ENCODE data around the gene C10orf143. TPM values are rescaled to one million over a fixed set of nuclear protein-coding genes. Genes with fewer than 3 reads are reported as not detected.

Gene C10orf143
- total RNA-seq, 1 donor from 2014 or later, result 11.6 TPM

- DNase-seq (ENCODE audit: low spot score), result no peak
Measured at GRCh38 chr10:130016095-130016494, 94.5 kb downstream of the C10orf143 start.

- no peak for DNase-seq (ENCODE audit: low spot score)
Measured at GRCh38 chr10:130015075-130015695, 95.4 kb downstream of the C10orf143 start.

GRCh38 chr10:130014263-130015074 lies 96.2 kb downstream of the C10orf143 start:
- DNase-seq (ENCODE audit: low spot score), result no peak

Other genes with a start within 250 kb of the C10orf143 start
- gene EBF3, start 146.6 kb downstream of the C10orf143 start, total RNA-seq, result 5.5 TPM
- gene GLRX3, start 25.6 kb upstream of the C10orf143 start, total RNA-seq, result 71.9 TPM